ENCODE measurements around the gene FADS3. TPM values are rescaled to one million over a fixed set of nuclear protein-coding genes. Genes with fewer than 3 reads are reported as not detected.

FADS3 gene
- total and polyA plus RNA-seq, 2 experiments from 2014 or later, result 44.4 to 73.5 TPM

DNA sequence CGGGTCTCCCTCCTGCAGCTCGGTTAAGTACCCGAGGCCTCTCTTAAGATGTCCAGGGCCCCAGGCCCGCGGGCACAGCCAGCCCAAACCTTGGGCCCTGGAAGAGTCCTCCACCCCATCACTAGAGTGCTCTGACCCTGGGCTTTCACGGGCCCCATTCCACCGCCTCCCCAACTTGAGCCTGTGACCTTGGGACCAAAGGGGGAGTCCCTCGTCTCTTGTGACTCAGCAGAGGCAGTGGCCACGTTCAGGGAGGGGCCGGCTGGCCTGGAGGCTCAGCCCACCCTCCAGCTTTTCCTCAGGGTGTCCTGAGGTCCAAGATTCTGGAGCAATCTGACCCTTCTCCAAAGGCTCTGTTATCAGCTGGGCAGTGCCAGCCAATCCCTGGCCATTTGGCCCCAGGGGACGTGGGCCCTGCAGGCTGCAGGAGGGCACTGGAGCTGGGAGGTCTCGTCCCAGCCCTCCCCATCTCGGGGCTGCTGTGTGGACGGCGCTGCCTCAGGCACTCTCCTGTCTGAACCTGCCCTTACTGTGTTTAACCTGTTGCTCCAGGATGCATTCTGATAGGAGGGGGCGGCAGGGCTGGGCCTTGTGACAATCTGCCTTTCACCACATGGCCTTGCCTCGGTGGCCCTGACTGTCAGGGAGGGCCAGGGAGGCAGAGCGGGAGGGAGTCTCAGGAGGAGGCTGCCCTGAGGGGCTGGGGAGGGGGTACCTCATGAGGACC is 25.0 kb downstream of the FADS3 start:
- Histone ChIP-seq H3K4me1 (ENCODE audit: insufficient read depth) (peaks cover 8% of the 10 kb centered on the region), H4K20me1 (replicated peaks; ENCODE audit: insufficient read depth) (no peaks in the 10 kb centered on the region), H3K36me3 (ENCODE audit: insufficient read depth) (peaks cover 9% of the 10 kb centered on the region), H3K4me3 (no peak overlapping the region), H3F3A (replicated peaks; ENCODE audit: low read depth) (peaks cover 17% of the 10 kb centered on the region; the same call in 1 of the 2 replicates), H3K27ac (ENCODE audit: low read depth) (no peak overlapping the region), H3K27me3 (ENCODE audit: insufficient read depth) (no peaks in the 10 kb centered on the region), H3K79me2 (replicated peaks; ENCODE audit: insufficient read depth) (no peaks in the 10 kb centered on the region), H3K4me2 (no peak overlapping the region), H2AFZ (no peak overlapping the region), H3K9me2 (ENCODE audit: insufficient read depth) (no peaks in the 10 kb centered on the region)
- no peak overlapping the region for H3K4me3 Mint-ChIP-seq
- no peak for DNase-seq (ENCODE audit: low spot score)
- TF ChIP-seq, protein P1, sequence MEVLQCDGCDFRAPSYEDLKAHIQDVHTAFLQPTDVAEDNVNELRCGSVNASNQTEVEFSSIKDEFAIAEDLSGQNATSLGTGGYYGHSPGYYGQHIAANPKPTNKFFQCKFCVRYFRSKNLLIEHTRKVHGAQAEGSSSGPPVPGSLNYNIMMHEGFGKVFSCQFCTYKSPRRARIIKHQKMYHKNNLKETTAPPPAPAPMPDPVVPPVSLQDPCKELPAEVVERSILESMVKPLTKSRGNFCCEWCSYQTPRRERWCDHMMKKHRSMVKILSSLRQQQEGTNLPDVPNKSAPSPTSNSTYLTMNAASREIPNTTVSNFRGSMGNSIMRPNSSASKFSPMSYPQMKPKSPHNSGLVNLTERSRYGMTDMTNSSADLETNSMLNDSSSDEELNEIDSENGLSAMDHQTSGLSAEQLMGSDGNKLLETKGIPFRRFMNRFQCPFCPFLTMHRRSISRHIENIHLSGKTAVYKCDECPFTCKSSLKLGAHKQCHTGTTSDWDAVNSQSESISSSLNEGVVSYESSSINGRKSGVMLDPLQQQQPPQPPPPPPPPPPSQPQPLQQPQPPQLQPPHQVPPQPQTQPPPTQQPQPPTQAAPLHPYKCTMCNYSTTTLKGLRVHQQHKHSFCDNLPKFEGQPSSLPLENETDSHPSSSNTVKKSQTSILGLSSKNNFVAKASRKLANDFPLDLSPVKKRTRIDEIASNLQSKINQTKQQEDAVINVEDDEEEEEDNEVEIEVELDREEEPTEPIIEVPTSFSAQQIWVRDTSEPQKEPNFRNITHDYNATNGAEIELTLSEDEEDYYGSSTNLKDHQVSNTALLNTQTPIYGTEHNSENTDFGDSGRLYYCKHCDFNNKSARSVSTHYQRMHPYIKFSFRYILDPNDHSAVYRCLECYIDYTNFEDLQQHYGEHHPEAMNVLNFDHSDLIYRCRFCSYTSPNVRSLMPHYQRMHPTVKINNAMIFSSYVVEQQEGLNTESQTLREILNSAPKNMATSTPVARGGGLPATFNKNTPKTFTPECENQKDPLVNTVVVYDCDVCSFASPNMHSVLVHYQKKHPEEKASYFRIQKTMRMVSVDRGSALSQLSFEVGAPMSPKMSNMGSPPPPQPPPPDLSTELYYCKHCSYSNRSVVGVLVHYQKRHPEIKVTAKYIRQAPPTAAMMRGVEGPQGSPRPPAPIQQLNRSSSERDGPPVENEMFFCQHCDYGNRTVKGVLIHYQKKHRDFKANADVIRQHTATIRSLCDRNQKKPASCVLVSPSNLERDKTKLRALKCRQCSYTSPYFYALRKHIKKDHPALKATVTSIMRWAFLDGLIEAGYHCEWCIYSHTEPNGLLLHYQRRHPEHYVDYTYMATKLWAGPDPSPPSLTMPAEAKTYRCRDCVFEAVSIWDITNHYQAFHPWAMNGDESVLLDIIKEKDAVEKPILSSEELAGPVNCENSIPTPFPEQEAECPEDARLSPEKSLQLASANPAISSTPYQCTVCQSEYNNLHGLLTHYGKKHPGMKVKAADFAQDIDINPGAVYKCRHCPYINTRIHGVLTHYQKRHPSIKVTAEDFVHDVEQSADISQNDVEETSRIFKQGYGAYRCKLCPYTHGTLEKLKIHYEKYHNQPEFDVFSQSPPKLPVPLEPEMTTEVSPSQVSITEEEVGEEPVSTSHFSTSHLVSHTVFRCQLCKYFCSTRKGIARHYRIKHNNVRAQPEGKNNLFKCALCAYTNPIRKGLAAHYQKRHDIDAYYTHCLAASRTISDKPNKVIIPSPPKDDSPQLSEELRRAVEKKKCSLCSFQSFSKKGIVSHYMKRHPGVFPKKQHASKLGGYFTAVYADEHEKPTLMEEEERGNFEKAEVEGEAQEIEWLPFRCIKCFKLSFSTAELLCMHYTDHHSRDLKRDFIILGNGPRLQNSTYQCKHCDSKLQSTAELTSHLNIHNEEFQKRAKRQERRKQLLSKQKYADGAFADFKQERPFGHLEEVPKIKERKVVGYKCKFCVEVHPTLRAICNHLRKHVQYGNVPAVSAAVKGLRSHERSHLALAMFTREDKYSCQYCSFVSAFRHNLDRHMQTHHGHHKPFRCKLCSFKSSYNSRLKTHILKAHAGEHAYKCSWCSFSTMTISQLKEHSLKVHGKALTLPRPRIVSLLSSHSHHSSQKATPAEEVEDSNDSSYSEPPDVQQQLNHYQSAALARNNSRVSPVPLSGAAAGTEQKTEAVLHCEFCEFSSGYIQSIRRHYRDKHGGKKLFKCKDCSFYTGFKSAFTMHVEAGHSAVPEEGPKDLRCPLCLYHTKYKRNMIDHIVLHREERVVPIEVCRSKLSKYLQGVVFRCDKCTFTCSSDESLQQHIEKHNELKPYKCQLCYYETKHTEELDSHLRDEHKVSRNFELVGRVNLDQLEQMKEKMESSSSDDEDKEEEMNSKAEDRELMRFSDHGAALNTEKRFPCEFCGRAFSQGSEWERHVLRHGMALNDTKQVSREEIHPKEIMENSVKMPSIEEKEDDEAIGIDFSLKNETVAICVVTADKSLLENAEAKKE (CRISPR knock-in tag; IDR thresholded peaks at IDR 0.05), result no peak
- TF ChIP-seq POLR2AphosphoS5 (IDR thresholded peaks at IDR 0.05; ENCODE audit: low read depth), result peak; percentile 40
- H3K4me1 Mint-ChIP-seq, result peaks cover 21% of the 10 kb centered on the region
- no peak overlapping the region; the same call in 1 of the 2 replicates for H3K27ac Mint-ChIP-seq
- ATAC-seq, result no peak
- H3K36me3 Mint-ChIP-seq (ENCODE audit: low read depth), result peaks cover 40% of the 10 kb centered on the region
- H3K27me3 Mint-ChIP-seq (ENCODE audit: insufficient read depth, low read depth, poor library complexity), result peaks cover 6% of the 10 kb centered on the region
- no peaks in the 10 kb centered on the region; the same call in 2 of the 3 replicates for H3K9me3 Mint-ChIP-seq
